Panc1 (cell line): ENCODE results near the gene ABCC8. TPM values are rescaled to one million over a fixed set of nuclear protein-coding genes. Genes with fewer than 3 reads are reported as not detected.

Experiments used
- ATAC-seq: fragments of 200-7000 bp; cut with Tn5 transposase; 2 replicates; pipeline ENCODE4 v1.9.1; 2020; ENCODE audit warnings: mild to moderate bottlenecking, moderate library complexity
- BruUV-seq: library from RNA; stranded (reverse); fragments of 400-500 nt; replicated peaks from 2 replicates; lab custom pipeline; 2021; lab: Mats Ljungman, UMichigan
- CTCF ChIA-PET: fragments of 300-600 bp; sonication (Branson Sonifier 250); formaldehyde crosslinking; loops from one replicate; lab custom pipeline; 2022; ENCODE audit warnings: antibody characterized with exemption; lab: Charles Lee
- POLR2A ChIA-PET: fragments of 300-600 bp; sonication (Branson Sonifier 250); formaldehyde crosslinking; loops from one replicate; lab custom pipeline; 2022; ENCODE audit warnings: antibody characterized with exemption; lab: Charles Lee
- DNase-seq: peaks from one replicate; pipeline ENCODE4 v3.0.0-alpha.2; 2010; ENCODE audit warnings: low read depth, low spot score
- H3K27ac ChIP-seq: 2 replicates; pipeline ENCODE4 v1.5.1; 2011; ENCODE audit warnings: mild to moderate bottlenecking, low read length, inconsistent platforms
- H3K27me3 ChIP-seq: fragments of 200-500 bp; sonication (Bioruptor generic); 2 replicates; pipeline ENCODE4 v1.6.0; 2014; ENCODE audit warnings: low read length, inconsistent platforms; ENCODE audit not compliant: control insufficient read depth, insufficient read depth
- H3K36me3 ChIP-seq: fragments of 200-500 bp; sonication (Bioruptor generic); 2 replicates; pipeline ENCODE4 v1.5.1; 2014; ENCODE audit warnings: inconsistent platforms, mild to moderate bottlenecking, low read length, moderate library complexity; ENCODE audit not compliant: control insufficient read depth, insufficient read depth
- H3K4me1 ChIP-seq: 2 replicates; pipeline ENCODE4 v1.5.1; 2011; ENCODE audit warnings: inconsistent platforms, mild to moderate bottlenecking, low read length, moderate library complexity; ENCODE audit not compliant: control insufficient read depth, insufficient read depth
- H3K4me3 ChIP-seq, 2 experiments: 2 replicates each; pipeline ENCODE4 v1.5.1; 2011 to 2012; ENCODE audit warnings: low read depth in 2 of 2, low read length in 2 of 2, mild to moderate bottlenecking in 2 of 2, inconsistent platforms in 1 of 2, moderate library complexity in 1 of 2
- H3K9me3 ChIP-seq: fragments of 200-500 bp; sonication (Bioruptor generic); 2 replicates; pipeline ENCODE4 v1.5.1; 2014; ENCODE audit warnings: low read depth, mild to moderate bottlenecking, inconsistent platforms, low read length, moderate library complexity; ENCODE audit not compliant: control insufficient read depth, insufficient read depth
- CTCF ChIP-seq: fragments of 450-650 bp; IDR thresholded peaks from 2 replicates; pipeline ENCODE4 v1.5.1; 2017; ENCODE audit warnings: mild to moderate bottlenecking
- POLR2AphosphoS5 ChIP-seq: IDR thresholded peaks from 2 replicates; pipeline ENCODE4 v1.6.1; 2012; ENCODE audit warnings: mild to moderate bottlenecking, low read depth, low read length, moderate library complexity
- REST ChIP-seq, 2 experiments: IDR thresholded peaks; 2 replicates each; pipeline ENCODE4 v1.6.1; 2011 to 2012; ENCODE audit warnings: low read depth in 2 of 2, control low read depth in 1 of 2, low read length in 1 of 2, mild to moderate bottlenecking in 1 of 2, moderate library complexity in 1 of 2; ENCODE audit not compliant: insufficient read depth in 1 of 2
- SIN3A ChIP-seq: IDR thresholded peaks from 2 replicates; pipeline ENCODE4 v1.6.1; 2012; ENCODE audit warnings: low read depth, mild to moderate bottlenecking, low read length, moderate library complexity, borderline replicate concordance; ENCODE audit not compliant: insufficient read depth
- TCF7L2 ChIP-seq: IDR thresholded peaks from 2 replicates; pipeline ENCODE4 v1.6.1; 2011; ENCODE audit warnings: mild to moderate bottlenecking, low read depth, low read length, inconsistent platforms
- in situ Hi-C: cut with HindIII; loops from 2 replicates; pipeline ENCODE4 v1.10.0; 2016; ENCODE audit warnings: low sequenced_read_pairs, low pct_unique_long_range_greater_than_20kb
- intact Hi-C: fragments of 100-400 bp; cut with micrococcal nuclease; formaldehyde crosslinking; loops from one replicate; pipeline ENCODE4 v1.10.0; 2022; ENCODE audit not compliant: unreplicated experiment
- total RNA-seq: library from RNA; stranded (reverse); gene quantifications from one replicate; pipeline ENCODE4 v1.2.1, GENCODE V29; 2021; ENCODE audit not compliant: unreplicated experiment

The ABCC8 gene
- total RNA-seq, 1 experiment from 2014 or later: 0.18 TPM

GRCh38 chr11:17477361-17477760 is 716 bp upstream of the ABCC8 start:
- intact Hi-C loops: no loop called here
- Histone ChIP-seq H3K27me3 (peaks cover 16% of the 10 kb centered on the region), H3K27ac (no peak overlapping the region), H3K4me3 (no peak overlapping the region), H3K36me3 (no peaks in the 10 kb centered on the region; the same call in 1 of the 2 replicates), H3K4me1 (no peaks in the 10 kb centered on the region), H3K9me3 (no peaks in the 10 kb centered on the region)
- DNase-seq (no peak), ATAC-seq (no peak)
- TF ChIP-seq CTCF: no peak
- no peak for TF ChIP-seq SIN3A
- TF ChIP-seq REST (IDR thresholded peaks at IDR 0.05; ENCODE audit: insufficient read depth in 1 of 2, low read depth in 2 of 2, low read length in 1 of 2): no peak
- no peak for TF ChIP-seq TCF7L2
- no peak for TF ChIP-seq POLR2AphosphoS5
- BruUV-seq: no TSS peak
- ChIA-PET CTCF (no interaction called here), POLR2A (no interaction called here)
- in situ Hi-C loops: no loop called here

DNA sequence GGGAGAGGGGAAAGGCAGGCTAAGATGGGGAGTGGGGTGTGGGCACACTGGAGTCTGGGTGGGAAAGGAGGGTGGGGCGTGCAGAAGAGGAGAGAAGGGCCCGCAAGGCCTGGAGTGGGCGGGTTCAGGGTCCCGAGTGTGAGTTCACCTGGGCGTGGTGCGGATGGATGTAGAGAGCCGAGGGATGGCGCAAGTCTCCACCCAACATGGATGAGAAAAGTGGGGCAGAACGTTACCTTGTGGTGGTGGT is 364 bp upstream of the ABCC8 start:
- ATAC-seq (no peak), DNase-seq (no peak)
- POLR2A ChIA-PET: no interaction called here
- no peak for TF ChIP-seq REST (IDR thresholded peaks at IDR 0.05; ENCODE audit: insufficient read depth in 1 of 2, low read depth in 2 of 2, low read length in 1 of 2)
- TF ChIP-seq POLR2AphosphoS5: no peak
- no peak for TF ChIP-seq CTCF
- TF ChIP-seq TCF7L2: no peak
- no peak for TF ChIP-seq SIN3A
- peaks cover 19% of the 10 kb centered on the region for H3K27me3 ChIP-seq
- no TSS peak for BruUV-seq
- no peak overlapping the region for H3K4me3 ChIP-seq
- in situ Hi-C loops (no loop called here), intact Hi-C loops (no loop called here)
- no peaks in the 10 kb centered on the region for H3K9me3 ChIP-seq
- CTCF ChIA-PET: no interaction called here
- no peaks in the 10 kb centered on the region; the same call in 1 of the 2 replicates for H3K36me3 ChIP-seq
- H3K4me1 ChIP-seq: no peaks in the 10 kb centered on the region
- H3K27ac ChIP-seq: no peak overlapping the region
